Karpas-422 (cell line): ENCODE results near the gene FGD5. TPM values are rescaled to one million over a fixed set of nuclear protein-coding genes. Genes with fewer than 3 reads are reported as not detected.
"Not testable (repeated sequence)": the region's sequence is repeated elsewhere in the genome, so short reads cannot be mapped to it uniquely, and the experiment has no call there.

Source experiments
- DNase-seq: peaks from one replicate; pipeline ENCODE4 v3.0.0-alpha.2; 2015
- H2AFZ ChIP-seq: fragments of 200-600 bp; sonication (generic); 2 replicates; pipeline ENCODE4 v1.6.1; 2014; ENCODE audit warnings: antibody characterized with exemption, low read length, mixed read lengths
- H3K27ac ChIP-seq: fragments of 200-600 bp; sonication (generic); 2 replicates; pipeline ENCODE4 v1.5.1; 2014; ENCODE audit warnings: mild to moderate bottlenecking, low read length, moderate library complexity
- H3K27me3 ChIP-seq: fragments of 200-600 bp; sonication (generic); 2 replicates; pipeline ENCODE4 v1.6.1; 2014; ENCODE audit warnings: low read length, mixed read lengths
- H3K36me3 ChIP-seq: fragments of 200-600 bp; sonication (generic); 2 replicates; pipeline ENCODE4 v1.6.1; 2014; ENCODE audit warnings: low read length, mixed read lengths; ENCODE audit not compliant: insufficient read depth
- H3K4me1 ChIP-seq: fragments of 200-600 bp; sonication (generic); 2 replicates; pipeline ENCODE4 v1.6.1; 2014; ENCODE audit warnings: mild to moderate bottlenecking, low read length, mixed read lengths
- H3K4me2 ChIP-seq: fragments of 200-600 bp; sonication (generic); 2 replicates; pipeline ENCODE4 v1.6.1; 2014; ENCODE audit warnings: low read length, low read depth, mild to moderate bottlenecking; ENCODE audit not compliant: poor library complexity, severe bottlenecking
- H3K4me3 ChIP-seq: fragments of 200-600 bp; sonication (generic); 2 replicates; pipeline ENCODE4 v1.5.1; 2014; ENCODE audit warnings: mild to moderate bottlenecking, antibody characterized with exemption, low read length, mixed read lengths
- H3K79me2 ChIP-seq: fragments of 200-600 bp; sonication (generic); 2 replicates; pipeline ENCODE4 v1.6.1; 2014; ENCODE audit warnings: mild to moderate bottlenecking, low read length, mixed read lengths
- H3K9ac ChIP-seq: fragments of 200-600 bp; sonication (generic); 2 replicates; pipeline ENCODE4 v1.6.0; 2014; ENCODE audit warnings: low read length
- H3K9me2 ChIP-seq: fragments of 200-600 bp; sonication (generic), shearing (Covaris generic); replicated peaks from 2 replicates; pipeline ENCODE4 v1.6.0; 2014; ENCODE audit warnings: mild to moderate bottlenecking, low read length, moderate library complexity; ENCODE audit not compliant: insufficient read depth
- H3K9me3 ChIP-seq: fragments of 300-700, 200-600 bp; sonication (generic); 2 replicates; pipeline ENCODE4 v1.6.1; 2014; ENCODE audit warnings: low read length, mixed read lengths
- H4K20me1 ChIP-seq: fragments of 200-600 bp; sonication (generic); 2 replicates; pipeline ENCODE4 v1.6.1; 2014; ENCODE audit warnings: mild to moderate bottlenecking, antibody characterized with exemption, low read length, low read depth; ENCODE audit not compliant: insufficient read depth
- total RNA-seq: library from RNA; depleted of rRNA; stranded (reverse); fragments of >200 nt; shearing (Covaris generic); gene quantifications from 2 replicates; pipeline ENCODE4 v1.2.3, GENCODE V29; 2014; ENCODE audit warnings: low replicate concordance

Gene FGD5
- total RNA-seq, 1 experiment from 2014 or later, result not detected

DNA sequence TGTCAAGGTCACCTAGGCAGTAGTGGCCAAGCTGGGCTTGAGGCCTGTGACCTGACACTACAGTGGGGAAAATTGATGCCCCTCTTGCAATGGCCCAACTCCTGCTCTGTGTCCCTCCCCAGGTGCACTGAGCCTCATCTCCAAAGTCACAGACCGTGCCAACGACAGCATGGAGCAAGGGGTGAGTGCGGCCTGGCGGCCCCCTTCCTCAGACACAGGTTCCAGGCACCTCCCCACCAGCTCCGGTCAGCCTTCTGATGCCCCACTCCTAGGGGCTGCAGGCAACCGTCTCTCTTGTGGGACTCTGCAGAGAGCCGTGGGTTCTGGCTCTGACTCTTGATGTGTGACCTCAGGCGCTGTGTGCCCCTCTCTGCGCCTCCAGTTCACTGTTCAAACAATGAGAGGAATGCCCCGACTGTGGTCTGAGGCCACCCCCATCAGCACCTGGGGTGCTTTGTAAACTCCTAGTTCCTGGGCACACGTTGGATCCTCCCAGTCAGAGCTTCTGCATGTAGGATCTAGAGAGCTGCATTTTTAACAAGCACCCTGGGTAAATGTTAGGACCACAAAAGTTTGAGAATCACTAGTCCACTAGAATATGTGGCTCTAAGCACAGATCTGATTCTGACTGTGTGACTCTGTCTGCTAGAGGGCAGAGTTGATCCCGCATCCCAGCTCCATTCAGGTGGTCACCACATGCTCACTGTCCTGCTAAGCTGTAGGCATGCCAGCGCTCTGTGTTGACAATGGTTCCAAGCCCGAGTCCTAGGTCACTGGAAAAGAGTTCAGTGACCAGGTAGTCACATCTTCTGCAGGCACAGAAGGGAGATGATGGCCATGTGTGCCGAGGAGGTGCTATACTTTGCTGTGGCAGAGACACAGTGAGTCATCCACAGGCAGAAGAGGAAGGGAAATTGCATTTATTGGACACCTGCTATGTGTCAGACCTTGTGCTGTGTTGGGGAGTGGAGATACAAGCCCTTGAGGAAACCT lies 82.4 kb downstream of the FGD5 start:
- Histone ChIP-seq H4K20me1 (no peaks in the 10 kb centered on the region), H3K4me1 (no peaks in the 10 kb centered on the region), H3K4me2 (no peak overlapping the region), H3K9me2 (no peaks in the 10 kb centered on the region), H3K79me2 (no peaks in the 10 kb centered on the region), H2AFZ (no peak overlapping the region), H3K36me3 (no peaks in the 10 kb centered on the region), H3K4me3 (no peak overlapping the region), H3K27ac (no peak overlapping the region), H3K9me3 (no peaks in the 10 kb centered on the region), H3K27me3 (no peaks in the 10 kb centered on the region), H3K9ac (no peak overlapping the region)
- DNase-seq, result no peak

DNA sequence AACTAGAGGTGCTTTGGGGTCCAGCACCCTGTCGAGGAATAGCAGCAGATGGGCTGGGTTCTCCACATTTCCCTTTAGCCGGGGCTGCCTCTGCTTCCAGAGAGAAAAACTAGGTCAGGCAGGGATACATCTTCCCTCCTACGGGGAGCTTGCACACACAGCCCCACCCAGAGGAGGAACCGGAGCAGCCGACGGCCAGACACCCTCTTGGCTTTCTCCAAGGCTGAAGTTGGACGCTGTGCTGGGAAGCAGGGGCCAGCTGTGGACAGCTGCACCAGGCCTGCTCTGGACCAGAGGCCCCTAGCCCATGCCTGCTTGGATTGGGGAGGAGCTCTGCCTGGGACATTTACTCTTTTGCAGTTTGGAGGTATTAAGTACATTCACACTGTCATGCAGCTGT lies 84.0 kb downstream of the FGD5 start:
- Histone ChIP-seq H3K27me3 (no peaks in the 10 kb centered on the region), H3K79me2 (no peaks in the 10 kb centered on the region), H3K36me3 (no peaks in the 10 kb centered on the region), H4K20me1 (no peaks in the 10 kb centered on the region), H3K4me3 (no peak overlapping the region), H3K27ac (no peak overlapping the region), H3K9ac (no peak overlapping the region), H3K9me3 (no peaks in the 10 kb centered on the region), H3K4me2 (no peak overlapping the region), H3K9me2 (no peaks in the 10 kb centered on the region), H3K4me1 (no peaks in the 10 kb centered on the region), H2AFZ (no peak overlapping the region)
- DNase-seq, result no peak

DNA sequence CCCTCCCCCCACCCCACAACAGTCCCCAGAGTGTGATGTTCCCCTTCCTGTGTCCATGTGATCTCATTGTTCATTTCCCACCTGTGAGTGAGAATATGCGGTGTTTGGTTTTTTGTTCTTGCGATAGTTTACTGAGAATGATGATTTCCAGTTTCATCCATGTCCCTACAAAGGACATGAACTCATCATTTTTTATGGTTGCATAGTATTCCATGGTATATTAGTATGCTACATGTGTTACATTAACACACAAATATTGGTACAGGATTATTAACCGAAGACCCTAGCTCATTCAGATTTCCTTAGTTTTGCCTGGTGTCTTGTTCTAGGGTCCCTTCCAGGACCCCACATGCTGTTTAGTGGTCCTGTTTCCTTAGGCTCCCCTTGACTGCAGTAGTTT lies 84.7 kb downstream of the FGD5 start:
- not testable (repeated sequence) for H3K9ac ChIP-seq, H3K9me2 ChIP-seq, H3K27ac ChIP-seq, H3K27me3 ChIP-seq, H3K4me2 ChIP-seq, H3K79me2 ChIP-seq, H3K4me3 ChIP-seq, H4K20me1 ChIP-seq, H3K4me1 ChIP-seq, H2AFZ ChIP-seq, H3K36me3 ChIP-seq, H3K9me3 ChIP-seq, DNase-seq

DNA sequence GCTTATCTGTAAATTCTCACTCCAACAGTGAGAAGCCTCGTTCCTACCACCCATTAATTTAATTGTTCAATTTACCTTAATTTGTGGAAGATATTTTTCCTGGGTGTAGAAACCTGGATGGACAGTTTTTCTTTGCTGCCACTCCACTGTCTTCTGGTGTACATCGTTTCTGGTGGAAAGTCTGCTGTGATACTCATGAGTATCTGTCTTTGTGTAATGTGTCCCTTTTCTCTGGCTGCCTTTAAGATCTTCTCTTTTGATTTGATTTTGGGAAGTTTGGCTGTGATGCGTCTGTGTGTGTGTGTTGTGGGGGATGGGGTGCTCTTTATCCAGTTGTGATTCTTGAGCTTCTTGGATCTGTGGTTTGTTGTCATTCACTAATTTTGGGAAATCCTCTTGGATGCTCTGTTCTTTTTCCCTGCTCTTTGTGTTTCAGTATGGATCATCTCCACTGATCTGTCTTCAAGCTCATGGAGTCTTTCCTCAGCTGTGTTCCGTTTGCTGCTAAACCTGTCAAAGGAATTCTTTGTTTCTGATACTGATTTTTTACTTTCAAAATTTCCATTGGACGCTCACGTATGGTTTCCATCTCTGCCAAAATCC lies 86.4 kb downstream of the FGD5 start:
- no peak overlapping the region for H2AFZ ChIP-seq
- H3K27ac ChIP-seq, result no peak overlapping the region
- H4K20me1 ChIP-seq, result no peaks in the 10 kb centered on the region
- no peaks in the 10 kb centered on the region for H3K79me2 ChIP-seq
- no peaks in the 10 kb centered on the region for H3K9me3 ChIP-seq
- no peaks in the 10 kb centered on the region for H3K4me1 ChIP-seq
- H3K9me2 ChIP-seq, result no peaks in the 10 kb centered on the region
- H3K27me3 ChIP-seq, result no peaks in the 10 kb centered on the region
- H3K4me2 ChIP-seq, result no peak overlapping the region
- no peak overlapping the region for H3K9ac ChIP-seq
- H3K4me3 ChIP-seq, result no peak overlapping the region
- DNase-seq, result no peak
- no peaks in the 10 kb centered on the region for H3K36me3 ChIP-seq

DNA sequence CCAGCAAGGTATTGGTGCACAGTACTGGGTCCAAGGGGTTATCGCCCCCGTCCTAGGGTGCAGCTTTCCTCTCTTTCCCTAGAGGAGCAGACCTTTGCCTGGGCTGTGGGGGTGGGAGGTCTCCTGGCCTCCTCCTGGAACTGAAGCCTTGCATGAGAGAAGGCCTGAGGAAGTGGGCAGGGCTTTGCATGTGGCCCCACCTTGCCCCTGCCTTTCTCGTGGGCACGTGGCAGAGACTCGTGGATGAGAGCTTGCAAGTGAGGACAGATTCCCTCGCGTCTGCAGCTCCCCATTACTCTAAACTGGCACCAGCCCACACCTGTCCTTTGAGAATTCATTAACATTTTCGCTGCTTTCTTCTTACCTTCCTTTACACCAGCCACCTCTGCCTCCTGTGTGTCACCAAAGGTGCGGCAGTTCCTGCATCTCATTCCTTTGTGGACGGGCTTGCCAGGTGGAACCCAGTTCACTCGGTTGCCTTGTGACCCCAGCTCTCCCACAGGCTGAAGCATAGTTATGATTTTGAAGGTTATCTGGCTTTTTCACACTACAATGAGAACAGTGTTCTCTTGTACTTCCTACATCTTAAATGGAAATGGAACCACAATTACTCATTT lies 87.7 kb downstream of the FGD5 start:
- Histone ChIP-seq H3K36me3 (no peaks in the 10 kb centered on the region), H3K9ac (no peak overlapping the region), H3K4me1 (no peaks in the 10 kb centered on the region), H3K4me3 (no peak overlapping the region), H2AFZ (no peak overlapping the region), H3K79me2 (no peaks in the 10 kb centered on the region), H3K9me2 (no peaks in the 10 kb centered on the region), H3K9me3 (no peaks in the 10 kb centered on the region), H3K27me3 (no peaks in the 10 kb centered on the region), H3K27ac (no peak overlapping the region), H4K20me1 (no peaks in the 10 kb centered on the region), H3K4me2 (no peak overlapping the region)
- DNase-seq, result no peak

DNA sequence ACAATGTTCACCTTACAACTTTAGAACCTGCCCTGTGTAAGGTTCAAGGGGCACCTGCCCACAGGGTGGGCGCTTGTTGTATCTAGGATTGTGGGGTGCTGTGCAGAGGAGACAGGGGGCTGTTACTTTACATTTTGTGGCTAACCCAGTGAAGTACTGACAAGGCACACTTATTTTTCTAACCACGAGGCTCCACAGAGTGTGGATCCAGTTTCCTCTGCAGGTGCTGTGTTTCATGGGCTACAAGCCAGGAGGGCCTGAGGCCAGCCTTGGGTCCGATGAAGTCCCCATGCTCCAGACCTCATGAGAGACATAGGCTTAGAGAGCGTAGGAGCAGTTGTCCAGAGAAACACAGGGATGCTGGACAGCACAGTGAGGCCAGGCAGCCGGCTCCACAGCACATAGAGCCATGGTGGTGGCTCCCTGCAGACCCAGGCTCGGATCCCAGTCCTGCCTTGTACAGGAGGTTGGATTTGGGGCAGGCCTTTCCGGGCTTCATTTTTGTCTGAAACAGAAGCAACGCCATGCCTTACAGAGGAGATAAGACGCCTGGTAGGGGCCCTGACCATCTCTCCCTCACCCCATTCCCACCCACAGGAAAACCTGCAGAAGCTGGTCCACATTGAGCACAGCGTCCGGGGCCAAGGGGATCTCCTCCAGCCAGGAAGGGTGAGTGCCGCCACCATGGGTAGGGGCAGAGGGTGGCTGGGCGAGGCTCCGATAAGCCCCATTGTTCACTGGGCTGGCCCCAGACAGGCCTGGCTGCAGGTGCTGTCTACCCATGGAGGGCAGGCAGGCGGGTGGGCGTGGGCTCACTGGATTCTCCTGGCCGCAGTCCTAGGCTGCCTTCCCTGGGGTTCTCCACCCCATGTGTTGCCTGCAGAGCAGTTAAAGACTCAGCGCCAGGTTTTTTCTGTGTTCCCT lies 88.5 kb downstream of the FGD5 start:
- no peak overlapping the region for H2AFZ ChIP-seq
- H3K4me3 ChIP-seq, result no peak overlapping the region
- H3K27ac ChIP-seq, result no peak overlapping the region
- no peaks in the 10 kb centered on the region for H3K36me3 ChIP-seq
- no peaks in the 10 kb centered on the region for H3K27me3 ChIP-seq
- no peaks in the 10 kb centered on the region for H4K20me1 ChIP-seq
- H3K4me1 ChIP-seq, result no peaks in the 10 kb centered on the region
- H3K4me2 ChIP-seq, result no peak overlapping the region
- no peak for DNase-seq
- no peak overlapping the region for H3K9ac ChIP-seq
- H3K9me2 ChIP-seq, result no peaks in the 10 kb centered on the region
- H3K9me3 ChIP-seq, result no peaks in the 10 kb centered on the region
- no peaks in the 10 kb centered on the region for H3K79me2 ChIP-seq

DNA sequence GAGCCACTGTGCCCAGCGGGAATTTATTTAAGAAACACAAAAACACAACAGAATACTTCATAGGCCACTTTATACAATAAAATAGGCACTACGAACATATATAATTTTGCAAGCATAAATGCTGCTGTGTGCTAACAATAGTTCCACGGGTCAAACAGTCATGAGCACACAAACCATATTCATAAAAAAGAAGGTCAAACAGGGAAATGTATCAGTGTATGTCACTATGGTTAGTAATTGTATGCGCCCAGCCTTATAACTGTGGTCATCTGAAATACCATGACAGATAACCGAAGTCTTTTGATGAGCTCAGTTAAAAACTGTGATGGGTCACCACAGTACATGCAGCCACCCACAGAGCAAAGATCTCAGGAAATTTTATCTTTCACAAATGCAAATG lies 90.5 kb downstream of the FGD5 start:
- Histone ChIP-seq H3K9me2 (no peaks in the 10 kb centered on the region), H3K4me3 (no peak overlapping the region), H3K27ac (no peak overlapping the region), H4K20me1 (no peaks in the 10 kb centered on the region), H3K9me3 (no peaks in the 10 kb centered on the region), H3K4me2 (no peak overlapping the region), H3K4me1 (no peaks in the 10 kb centered on the region), H2AFZ (no peak overlapping the region), H3K9ac (no peak overlapping the region), H3K36me3 (no peaks in the 10 kb centered on the region), H3K27me3 (no peaks in the 10 kb centered on the region), H3K79me2 (no peaks in the 10 kb centered on the region)
- no peak for DNase-seq
